Activated naive CD4-positive, alpha-beta T cell treated with anti-CD3 and anti-CD28 coated beads, Interleukin-2, amount 50 U/mL, for 16 hours (primary cell): ENCODE measurements around the gene ARHGDIA.

ENCODE experiments used
- DNase-seq: peaks from one replicate; pipeline ENCODE4 v3.0.0-alpha.2; 2020

The ARHGDIA gene

GRCh38 chr17:81822996-81823819 is 47.9 kb downstream of the ARHGDIA start:
- no peak for DNase-seq

DNA sequence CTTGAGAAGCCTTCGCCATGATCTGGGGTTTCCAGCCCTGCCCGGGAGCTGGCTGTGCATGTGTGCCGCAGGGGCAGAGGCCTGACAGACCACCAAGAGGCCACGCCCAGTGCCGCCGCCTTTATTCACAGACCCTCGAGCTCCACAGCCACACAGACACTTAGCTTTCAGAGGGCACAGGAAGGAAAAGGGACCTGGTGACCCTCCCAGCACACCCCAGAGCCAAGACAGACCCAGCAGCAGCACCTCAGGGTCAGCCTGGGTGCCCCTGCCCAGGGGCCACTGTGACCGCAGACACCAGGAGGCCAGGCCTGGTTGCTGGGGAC is 48.9 kb downstream of the ARHGDIA start:
- DNase-seq: no peak

DNA sequence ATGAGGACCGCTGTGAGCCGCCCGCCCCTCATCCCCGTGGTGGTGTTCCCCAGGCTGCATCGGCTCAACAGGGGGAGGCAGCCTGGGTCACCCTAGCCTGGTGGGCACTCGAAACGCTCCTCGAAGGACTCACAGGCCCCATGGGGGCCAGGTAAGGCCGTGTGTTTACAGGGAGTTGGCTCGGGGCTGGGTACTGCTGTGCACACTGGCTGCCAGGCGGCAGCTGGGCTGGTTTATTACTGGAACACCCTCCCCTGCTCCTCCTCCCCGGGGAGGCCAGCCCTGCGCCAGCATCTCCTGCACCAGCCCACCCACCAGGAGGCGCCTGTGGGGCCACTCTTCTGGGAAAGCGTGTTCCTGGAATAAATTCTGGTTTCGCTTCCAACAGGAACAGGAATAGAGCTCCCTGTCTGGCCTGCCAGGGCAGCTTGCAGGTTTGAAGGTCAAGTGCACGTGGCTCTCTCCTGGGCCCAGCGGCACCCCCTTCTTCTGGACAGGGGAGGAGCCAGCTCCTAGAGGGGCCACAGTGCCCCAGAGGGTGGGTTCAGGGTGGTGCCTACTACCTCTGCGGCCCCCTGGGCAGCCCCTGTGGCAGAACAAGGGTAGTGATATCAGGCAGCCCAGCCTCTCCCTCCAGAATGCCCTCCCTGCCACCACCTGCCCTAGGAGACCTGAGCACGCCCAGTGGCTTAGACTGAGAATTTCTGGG is 49.4 kb downstream of the ARHGDIA start:
- no peak for DNase-seq

- no peak for DNase-seq
Observed at GRCh38 chr17:81821147-81821546, 50.0 kb downstream of the ARHGDIA start.

DNA sequence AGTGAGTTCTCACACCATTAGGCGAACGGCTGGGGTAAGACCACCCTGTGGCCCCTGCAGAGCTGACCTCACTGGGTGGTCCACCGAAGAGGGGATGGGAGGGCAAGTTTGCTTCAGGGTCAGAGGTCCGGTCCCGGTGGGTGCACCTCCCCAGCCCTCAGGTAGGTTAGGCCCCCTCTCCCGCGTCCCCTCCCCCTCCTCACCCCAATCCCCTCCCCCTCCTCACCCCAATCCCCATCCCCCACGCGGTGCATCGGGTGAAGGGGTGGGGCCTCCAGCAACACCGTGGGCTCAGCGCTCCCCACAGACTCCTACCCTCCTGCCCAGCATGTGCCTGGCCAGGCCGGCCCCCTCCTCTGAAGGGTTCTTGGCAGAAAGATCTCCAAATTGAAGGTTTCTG is 51.4 kb downstream of the ARHGDIA start:
- no peak for DNase-seq

DNA sequence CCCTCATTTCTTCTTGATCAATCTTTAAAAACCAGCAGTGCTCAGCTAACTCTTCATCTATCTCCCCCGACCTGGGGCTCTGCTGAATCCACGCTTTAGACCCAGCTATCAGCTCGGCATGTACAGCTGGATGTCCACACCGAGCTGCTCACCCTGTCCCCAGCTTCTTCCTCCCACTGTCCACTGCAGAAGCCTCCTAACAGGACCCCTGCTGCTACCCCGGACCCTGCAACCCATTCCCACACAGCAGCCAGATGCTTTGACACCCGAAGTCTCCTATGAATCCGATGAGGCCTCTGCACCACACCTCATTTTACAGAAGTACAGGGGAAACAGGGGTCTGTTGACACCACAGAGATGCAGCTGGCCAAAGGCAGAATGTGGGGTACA is 53.4 kb downstream of the ARHGDIA start:
- DNase-seq: no peak
